HCT116 (cell line): ENCODE measurements around the gene KLHL6. TPM values are rescaled to one million over a fixed set of nuclear protein-coding genes. Genes with fewer than 3 reads are reported as not detected.

ENCODE experiments used
- ATAC-seq: fragments of 200-7000 bp; cut with Tn5 transposase; 2 replicates; pipeline ENCODE4 v1.9.1; 2020; ENCODE audit warnings: mild to moderate bottlenecking, moderate library complexity
- BruUV-seq: library from RNA; stranded (reverse); fragments of 400-500 nt; replicated peaks from 2 replicates; lab custom pipeline; 2021; lab: Mats Ljungman, UMichigan
- CTCF ChIA-PET: fragments of 300-600 bp; sonication (Branson Sonifier 250); formaldehyde crosslinking; loops from one replicate; lab custom pipeline; 2021; ENCODE audit warnings: antibody characterized with exemption; lab: Charles Lee
- POLR2A ChIA-PET: fragments of 300-600, 350-600 bp; sonication (Branson Sonifier 250); formaldehyde crosslinking; loops from one replicate; lab custom pipeline; 2021; ENCODE audit warnings: antibody characterized with exemption; lab: Charles Lee
- RAD21 ChIA-PET, 2 experiments: fragments of 300-600 bp; sonication (Branson Sonifier 250); formaldehyde crosslinking; loops; one replicate each; lab custom pipeline; 2023; ENCODE audit warnings: low total read pairs in 2 of 2; ENCODE audit not compliant: uncharacterized antibody in 2 of 2, unreplicated experiment in 2 of 2, low non-redundant PET in 1 of 2; lab: Charles Lee
- DNase-seq: peaks from one replicate; pipeline ENCODE4 v3.0.0-alpha.2; 2010; ENCODE audit warnings: low read depth, low spot score
- H2AFZ ChIP-seq: fragments of 200-600 bp; shearing (Covaris generic), sonication (generic); 2 replicates; pipeline ENCODE4 v1.6.1; 2017; ENCODE audit warnings: low read depth, mixed run types, mixed read lengths, antibody characterized with exemption, low read length; ENCODE audit not compliant: poor library complexity, severe bottlenecking
- H3K27ac ChIP-seq: 2 replicates; pipeline ENCODE4 v1.5.1; 2012; ENCODE audit warnings: low read depth, low read length
- H3K27me3 ChIP-seq: fragments of 200-600 bp; sonication (generic); 2 replicates; pipeline ENCODE4 v1.6.1; 2016; ENCODE audit warnings: mixed run types, low read length, mixed read lengths; ENCODE audit not compliant: insufficient read depth
- H3K36me3 ChIP-seq, 2 experiments: fragments of 200-500 bp in 1 of 2; fragments of 200-600 bp in 1 of 2; sonication (Bioruptor generic) in 1 of 2; sonication (generic) in 1 of 2; 2 replicates each; pipeline versions ENCODE4 v1.5.1 to v1.6.1; 2014 to 2016; ENCODE audit warnings: low read length in 2 of 2, inconsistent platforms in 1 of 2, mixed read lengths in 1 of 2, mixed run types in 1 of 2; ENCODE audit not compliant: insufficient read depth in 2 of 2, control insufficient read depth in 1 of 2
- H3K4me1 ChIP-seq, 2 experiments: fragments of 200-600 bp in 1 of 2; sonication (generic) in 1 of 2; 2 replicates each; pipeline versions ENCODE4 v1.5.1 to v1.6.1; 2012 to 2017; ENCODE audit warnings: low read length in 2 of 2, inconsistent platforms in 1 of 2, mild to moderate bottlenecking in 1 of 2, mixed read lengths in 1 of 2, mixed run types in 1 of 2, moderate library complexity in 1 of 2; ENCODE audit not compliant: insufficient read depth in 2 of 2, control insufficient read depth in 1 of 2
- H3K4me2 ChIP-seq: fragments of 200-600 bp; sonication (generic); 2 replicates; pipeline ENCODE4 v1.6.1; 2017; ENCODE audit warnings: mixed run types, low read length, mixed read lengths
- H3K4me3 ChIP-seq, 2 experiments: fragments of 200-600 bp in 1 of 2; sonication (generic) in 1 of 2; replicated peaks in 1 of 2; 2 replicates each; pipeline ENCODE4 v1.5.1; 2011 to 2016; ENCODE audit warnings: low read length in 2 of 2, control low read depth in 1 of 2, low read depth in 1 of 2, mild to moderate bottlenecking in 1 of 2, mixed read lengths in 1 of 2, mixed run types in 1 of 2
- H3K79me2 ChIP-seq: fragments of 200-600 bp; sonication (generic); 2 replicates; pipeline ENCODE4 v1.6.1; 2017; ENCODE audit warnings: mild to moderate bottlenecking, mixed run types, low read length, moderate library complexity, mixed read lengths; ENCODE audit not compliant: insufficient read depth
- H3K9ac ChIP-seq: fragments of 200-600 bp; sonication (generic); 2 replicates; pipeline ENCODE4 v1.6.1; 2016; ENCODE audit warnings: low read length, mixed read lengths
- H3K9me2 ChIP-seq: fragments of 200-600 bp; sonication (generic), shearing (Covaris generic); 2 replicates; pipeline ENCODE4 v1.6.1; 2017; ENCODE audit warnings: mixed run types, mild to moderate bottlenecking, moderate library complexity; ENCODE audit not compliant: insufficient read depth
- H3K9me3 ChIP-seq, 2 experiments: fragments of 200-500 bp in 1 of 2; fragments of 200-600 bp in 1 of 2; sonication (Bioruptor generic) in 1 of 2; sonication (generic) in 1 of 2; 2 replicates each; pipeline ENCODE4 v1.6.1; 2014 to 2017; ENCODE audit warnings: low read length in 2 of 2, mixed read lengths in 2 of 2, inconsistent platforms in 1 of 2, low read depth in 1 of 2, mild to moderate bottlenecking in 1 of 2, mixed run types in 1 of 2, moderate library complexity in 1 of 2; ENCODE audit not compliant: control insufficient read depth in 1 of 2, insufficient read depth in 1 of 2
- H4K20me1 ChIP-seq: fragments of 200-600 bp; sonication (generic), shearing (Covaris generic); 2 replicates; pipeline ENCODE4 v1.6.1; 2017; ENCODE audit warnings: mixed run types, mild to moderate bottlenecking, moderate library complexity; ENCODE audit not compliant: insufficient read depth
- ELF1 ChIP-seq: IDR thresholded peaks from 2 replicates; pipeline ENCODE4 v1.6.1; 2012; ENCODE audit warnings: low read depth, borderline replicate concordance
- EZH2 ChIP-seq: fragments of 200-600 bp; sonication (generic); IDR thresholded peaks from 2 replicates; pipeline ENCODE4 v1.6.1; 2017; ENCODE audit warnings: antibody characterized with exemption, mixed run types
- FOSL1 ChIP-seq: IDR thresholded peaks from 2 replicates; pipeline ENCODE4 v1.6.1; 2012; ENCODE audit warnings: low read depth
- MAX ChIP-seq: IDR thresholded peaks from 2 replicates; pipeline ENCODE4 v1.6.1; 2012
- POLR2A ChIP-seq: IDR thresholded peaks from 2 replicates; pipeline ENCODE4 v1.7.0; 2011; ENCODE audit warnings: borderline replicate concordance; ENCODE audit not compliant: insufficient read depth, insufficient read length; ENCODE audit errors: extremely low read depth
- POLR2AphosphoS5 ChIP-seq: IDR thresholded peaks from 2 replicates; pipeline ENCODE4 v1.6.1; 2011; ENCODE audit warnings: mild to moderate bottlenecking, low read depth, low read length, moderate library complexity
- REST ChIP-seq: IDR thresholded peaks from 2 replicates; pipeline ENCODE4 v1.6.1; 2012; ENCODE audit warnings: low read depth
- SIN3A ChIP-seq: IDR thresholded peaks from 2 replicates; pipeline ENCODE4 v1.6.1; 2012; ENCODE audit warnings: low read depth
- SRF ChIP-seq: IDR thresholded peaks from 2 replicates; pipeline ENCODE4 v1.6.1; 2012; ENCODE audit warnings: low read depth
- YY1 ChIP-seq: IDR thresholded peaks from 2 replicates; pipeline ENCODE4 v1.6.1; 2011; ENCODE audit warnings: low read length, low read depth, moderate library complexity, mild to moderate bottlenecking; ENCODE audit not compliant: insufficient replicate concordance; ENCODE audit errors: extremely low read depth
- ZFX ChIP-seq: fragments of 450-650 bp; IDR thresholded peaks from 2 replicates; pipeline ENCODE4 v1.6.1; 2017
- ZNF274 ChIP-seq: fragments of 200-500 bp; sonication (Bioruptor generic); IDR thresholded peaks from 2 replicates; pipeline ENCODE4 v1.6.1; 2014; ENCODE audit warnings: mild to moderate bottlenecking, low read depth, low read length, inconsistent platforms
- intact Hi-C: fragments of 100-400 bp; cut with micrococcal nuclease; formaldehyde crosslinking; loops from 2 replicates; pipeline ENCODE4 v1.10.0; 2022
- total RNA-seq: library from RNA; stranded (reverse); gene quantifications from one replicate; pipeline ENCODE4 v1.2.1, GENCODE V29; 2021; ENCODE audit not compliant: unreplicated experiment
- TF ChIP-seq, protein P1 (sequence below): IDR thresholded peaks from 2 replicates; pipeline ENCODE4 v1.6.1; 2012

KLHL6 gene
- total RNA-seq, 1 experiment from 2014 or later, result 0.15 TPM

DNA sequence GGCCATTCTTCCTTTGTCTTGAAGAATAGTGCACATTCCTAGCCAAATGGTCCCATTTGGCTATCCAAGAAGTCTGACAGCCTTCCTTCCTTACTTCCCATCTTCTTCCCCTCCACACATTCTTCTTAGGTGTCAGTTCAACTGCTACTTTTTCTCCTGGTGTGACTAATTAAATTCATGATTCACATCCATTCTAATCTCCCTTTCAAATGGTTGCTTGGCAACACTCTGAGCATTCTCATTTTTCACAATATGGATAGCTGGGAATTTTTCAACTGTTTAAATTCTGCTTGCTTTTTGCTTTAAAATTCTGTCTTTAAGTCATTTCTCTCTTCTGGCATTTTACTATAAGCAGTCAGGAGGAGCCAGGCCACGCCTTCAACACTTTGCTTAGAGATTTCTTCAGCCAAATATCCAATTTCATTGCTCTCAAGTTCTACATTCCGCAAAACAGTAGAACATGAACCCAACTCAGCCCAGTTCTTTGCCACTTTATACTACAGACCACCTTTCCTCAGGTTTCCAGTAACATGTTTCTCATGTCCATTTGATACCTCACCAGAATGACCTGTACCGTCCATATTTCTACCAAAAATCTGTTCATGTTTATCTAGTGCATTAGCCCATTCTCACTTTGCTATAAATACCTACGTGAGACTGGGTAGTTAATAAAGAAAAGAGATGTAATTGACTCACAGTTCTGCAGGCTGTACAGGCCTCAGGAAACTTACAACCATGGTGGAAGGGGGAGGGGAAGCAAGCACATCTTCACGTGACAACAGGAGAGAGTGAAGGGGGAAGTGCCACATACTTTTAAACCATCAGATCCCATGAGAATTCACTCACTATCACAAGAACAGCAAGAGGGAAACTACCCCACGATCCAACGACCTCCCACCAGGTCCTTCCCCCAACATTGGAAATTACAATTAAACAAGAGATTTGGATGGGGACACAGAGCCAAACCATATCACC, 95.1 kb downstream of the KLHL6 start:
- no peaks in the 10 kb centered on the region; a peak in 2 of 4 replicates for H3K4me1 ChIP-seq
- H3K36me3 ChIP-seq, result no peaks in the 10 kb centered on the region
- ATAC-seq (no peak), DNase-seq (no peak)
- no peak overlapping the region for H3K4me2 ChIP-seq
- H3K9me3 ChIP-seq, result no peaks in the 10 kb centered on the region
- H3K27me3 ChIP-seq, result no peaks in the 10 kb centered on the region
- H2AFZ ChIP-seq, result no peak overlapping the region
- no peaks in the 10 kb centered on the region for H4K20me1 ChIP-seq
- H3K9me2 ChIP-seq, result no peaks in the 10 kb centered on the region
- H3K4me3 ChIP-seq, result no peak overlapping the region
- no peak overlapping the region for H3K9ac ChIP-seq
- no peaks in the 10 kb centered on the region for H3K79me2 ChIP-seq
- CTCF ChIA-PET, result no interaction called here
- intact Hi-C loops, result loop anchor here (10.0 kb wide), 1 partner anchor 824 kb away; no protein-coding TSS in a partner anchor
- no peak for TF ChIP-seq POLR2A
- no peak for TF ChIP-seq EZH2
- no peak for TF ChIP-seq ELF1
- TF ChIP-seq POLR2AphosphoS5, result no peak
- TF ChIP-seq MAX, result no peak
- TF ChIP-seq, protein P1, sequence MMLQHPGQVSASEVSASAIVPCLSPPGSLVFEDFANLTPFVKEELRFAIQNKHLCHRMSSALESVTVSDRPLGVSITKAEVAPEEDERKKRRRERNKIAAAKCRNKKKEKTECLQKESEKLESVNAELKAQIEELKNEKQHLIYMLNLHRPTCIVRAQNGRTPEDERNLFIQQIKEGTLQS, result no peak
- no peak for TF ChIP-seq REST
- no peak for TF ChIP-seq FOSL1
- no peak for TF ChIP-seq ZNF274
- no peak for TF ChIP-seq ZFX
- no peak for TF ChIP-seq YY1
- TF ChIP-seq SRF, result no peak
- no peak for TF ChIP-seq SIN3A
- BruUV-seq, result no TSS peak
- POLR2A ChIA-PET, result no interaction called here
- H3K27ac ChIP-seq, result no peak overlapping the region
- RAD21 ChIA-PET, result no interaction called here
